IPS DF 4.7 (cell line): Measurements from ENCODE around the gene STARD10.
A peak's percentile ranks its signal among the peaks of the same experiment; 100 is the strongest.
"Not testable (repeated sequence)": the region's sequence is repeated elsewhere in the genome, so short reads cannot be mapped to it uniquely, and the experiment has no call there.

Experiments
- DNase-seq: peaks from one replicate; pipeline ENCODE4 v3.0.0-alpha.2; 2013; ENCODE audit warnings: low spot score; ENCODE audit errors: extremely low read depth

Gene STARD10

DNA sequence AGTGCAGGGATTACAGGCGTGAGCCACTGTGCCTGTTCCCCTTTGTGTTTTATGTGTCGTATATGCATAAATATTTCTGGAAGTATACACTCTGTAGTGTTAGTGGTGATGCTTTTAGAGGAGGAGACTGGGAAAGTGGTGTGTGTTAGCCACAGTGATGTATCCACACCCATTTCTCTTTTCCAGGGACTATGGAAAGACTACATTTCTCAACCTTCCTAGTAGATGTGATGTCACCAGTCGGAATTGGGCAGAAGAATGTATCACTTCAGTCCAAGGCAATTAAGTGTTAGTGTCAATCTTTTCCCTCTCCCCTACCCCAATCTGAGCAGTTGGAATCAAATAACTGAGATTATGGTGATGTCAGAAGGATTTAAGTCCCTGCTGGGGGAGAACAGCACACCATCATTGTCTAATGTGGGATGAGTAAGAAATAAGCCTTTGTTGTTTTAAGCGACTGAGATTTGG is 14.5 kb upstream of the STARD10 start:
- DNase-seq, result no peak

DNA sequence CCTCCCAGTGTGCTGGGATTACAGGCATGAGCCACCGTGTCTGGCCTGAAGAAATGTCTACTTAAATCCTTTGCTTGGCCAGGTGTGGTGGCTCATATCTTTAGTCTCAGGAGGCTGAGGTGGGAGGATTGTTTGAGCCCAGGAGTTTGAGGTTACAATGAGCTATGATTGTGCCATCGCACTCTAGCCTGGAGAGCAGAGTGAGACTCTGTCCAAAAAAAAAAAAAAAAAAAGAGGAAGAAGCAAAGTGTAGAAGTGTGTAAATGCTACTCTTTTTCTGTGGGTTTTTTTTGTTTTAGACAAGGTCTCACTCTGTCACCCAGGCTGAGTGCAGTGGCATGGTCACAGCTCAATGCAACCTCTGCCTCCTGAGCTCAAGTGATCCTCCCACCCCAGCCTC is 13.9 kb upstream of the STARD10 start:
- DNase-seq, result no peak

DNA sequence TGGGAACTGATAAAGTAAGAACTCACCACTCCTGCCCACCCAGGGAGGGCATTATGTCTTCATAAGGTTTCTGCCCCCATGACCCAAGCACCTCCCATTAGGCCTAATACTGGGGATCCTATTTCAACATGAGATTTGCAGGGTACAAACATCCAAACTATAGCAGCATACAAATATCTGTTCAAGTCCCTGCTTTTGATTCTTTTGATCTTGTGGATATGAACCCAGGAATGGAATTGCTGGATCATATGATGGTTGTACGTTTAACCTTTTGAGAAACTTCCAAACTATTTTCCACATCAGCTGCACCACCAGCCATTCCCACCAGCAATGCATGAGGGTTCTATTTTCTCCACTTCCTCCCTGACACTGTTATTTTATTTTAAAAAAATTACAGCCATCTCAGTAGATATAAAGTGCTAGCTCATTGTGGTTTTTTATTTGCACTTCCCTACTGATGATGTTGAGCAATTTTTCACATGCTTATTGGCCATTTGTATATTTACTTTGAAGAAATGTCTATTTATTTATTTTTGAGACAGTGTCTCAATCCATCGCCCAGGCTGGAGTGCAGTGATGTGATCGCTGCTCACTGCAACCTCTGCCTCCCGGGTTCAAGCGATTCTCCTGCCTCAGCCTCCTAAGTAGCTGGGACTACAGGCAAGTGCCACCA is 13.3 kb upstream of the STARD10 start:
- no peak for DNase-seq

- DNase-seq, result not testable (repeated sequence)
Measured at GRCh38 chr11:72806378-72806777, 12.5 kb upstream of the STARD10 start.

DNA sequence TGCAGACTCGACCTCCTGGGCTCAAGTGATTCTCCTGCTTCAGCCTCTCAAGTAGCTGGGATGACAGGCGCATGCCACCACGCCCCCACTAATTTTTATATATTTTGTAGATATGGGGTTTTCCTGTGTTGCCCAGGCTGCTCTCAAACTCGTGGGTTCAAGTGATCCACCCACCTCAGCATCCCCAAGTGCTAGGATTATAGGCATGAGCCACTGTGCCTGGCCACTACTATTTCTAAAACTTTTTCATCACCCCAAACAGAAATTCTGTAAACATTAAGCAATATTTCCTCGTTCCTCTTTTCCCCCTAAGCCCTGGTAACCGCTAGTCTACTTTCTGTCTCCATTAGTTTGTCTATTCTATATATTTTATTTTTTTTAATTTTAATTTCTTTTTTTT is 11.4 kb upstream of the STARD10 start:
- no peak for DNase-seq

DNA sequence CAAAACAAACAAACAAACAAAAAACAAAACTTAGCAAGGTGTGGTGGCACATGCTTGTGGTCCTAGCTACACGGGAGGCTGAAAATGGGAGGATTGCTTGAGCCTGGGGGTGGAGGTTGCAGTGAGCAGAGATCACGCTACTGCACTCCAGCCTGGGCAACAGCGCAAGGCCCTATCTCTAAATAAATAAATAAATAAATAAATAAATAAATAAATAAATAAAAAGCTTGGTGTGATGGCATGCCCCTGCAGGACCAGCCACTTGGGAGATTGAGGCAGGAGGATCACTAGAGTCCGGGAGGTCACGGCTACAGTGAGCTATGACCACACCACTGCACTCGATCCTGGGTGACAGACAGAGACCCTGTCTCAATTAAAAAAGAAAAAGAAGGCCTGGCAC is 9.0 kb upstream of the STARD10 start:
- DNase-seq, result no peak

DNA sequence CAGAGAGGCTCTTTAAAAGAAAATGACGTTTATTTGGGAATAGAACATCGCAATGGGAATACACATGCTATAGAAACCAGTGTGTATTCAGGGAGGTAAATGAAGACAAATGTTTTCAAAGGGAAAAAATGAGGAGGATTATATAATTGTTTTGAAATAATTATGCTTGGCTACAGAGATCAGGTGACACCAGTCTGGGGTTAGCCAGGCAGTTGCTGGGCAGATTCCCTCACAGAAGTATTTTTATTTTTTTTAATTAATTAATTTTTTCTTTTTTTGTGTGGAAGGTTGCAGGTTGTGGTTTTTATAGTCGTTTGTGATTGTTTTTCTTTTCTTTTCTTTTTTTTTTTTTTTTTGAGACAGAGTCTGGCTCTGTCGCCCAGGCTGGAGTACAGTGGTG is 5.6 kb upstream of the STARD10 start:
- no peak for DNase-seq

DNA sequence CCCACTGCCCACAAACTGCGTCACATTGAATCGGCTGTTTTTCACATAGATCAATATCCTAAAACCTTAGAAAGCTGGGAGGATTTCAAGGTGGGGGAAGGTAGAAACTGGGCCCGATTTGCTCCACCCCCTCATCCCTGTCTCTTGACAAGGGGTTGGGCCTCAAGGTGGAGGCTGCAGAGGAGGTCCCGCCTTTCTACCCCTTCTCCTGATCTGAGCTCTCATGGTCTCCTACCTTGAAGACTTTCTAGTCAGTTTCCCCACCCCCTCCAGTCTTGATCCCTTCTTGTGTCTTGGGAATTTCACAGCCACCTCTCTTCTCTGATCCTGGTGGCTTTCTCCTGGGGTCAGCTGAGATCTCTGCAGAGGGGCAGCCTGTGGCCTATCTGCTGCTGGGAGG is 4.5 kb upstream of the STARD10 start:
- DNase-seq, result no peak

GRCh38 chr11:72793076-72793424 is 797 bp downstream of the STARD10 start:
- DNase-seq, result no peak

GRCh38 chr11:72792437-72793021 is 1.3 kb downstream of the STARD10 start:
- DNase-seq, result no peak

- not testable (repeated sequence) for DNase-seq
Measured at GRCh38 chr11:72791228-72791627, 2.6 kb downstream of the STARD10 start.

GRCh38 chr11:72789493-72790131 is 4.2 kb downstream of the STARD10 start:
- DNase-seq, result no peak

- DNase-seq, result no peak
Measured at GRCh38 chr11:72788241-72788640, 5.6 kb downstream of the STARD10 start.

- peak; percentile 80 for DNase-seq
Measured at GRCh38 chr11:72787216-72788104, 6.4 kb downstream of the STARD10 start.

- no peak for DNase-seq
Measured at GRCh38 chr11:72786305-72787215, 7.3 kb downstream of the STARD10 start.

DNA sequence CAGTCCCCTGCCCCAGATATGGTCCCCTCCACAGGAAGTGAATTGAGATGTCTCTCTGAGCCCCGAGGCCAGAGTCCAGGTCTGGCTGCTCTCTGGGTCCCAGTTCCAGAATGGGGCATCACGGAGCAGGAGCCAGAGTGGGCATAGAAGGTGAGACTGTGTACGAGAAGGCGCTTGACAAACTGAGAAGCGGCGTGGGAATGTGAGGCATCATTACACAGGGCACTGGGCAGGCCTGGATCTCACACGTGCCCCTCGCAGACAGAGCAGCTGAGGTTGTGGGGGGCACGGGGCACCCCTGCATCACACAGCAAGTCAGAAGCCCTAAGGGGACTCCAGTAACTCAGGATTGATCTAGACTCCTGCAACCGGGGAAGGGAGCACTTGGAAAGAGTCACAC is 9.2 kb downstream of the STARD10 start:
- no peak for DNase-seq

- no peak for DNase-seq
Measured at GRCh38 chr11:72783144-72783905, 10.5 kb downstream of the STARD10 start.

- DNase-seq, result no peak
Measured at GRCh38 chr11:72782081-72782920, 11.5 kb downstream of the STARD10 start.
